SK-N-SH treated with all-trans-retinoic acid at 6 μM for 48 hours (cell line): ENCODE measurements around the gene C11orf65.

Source experiments
- ATAC-seq: fragments of 200-7000 bp; cut with Tn5 transposase; 3 replicates; pipeline ENCODE4 v1.9.1; 2020; ENCODE audit warnings: mild to moderate bottlenecking, moderate library complexity
- ARNTL ChIP-seq: fragments of 450-650 bp; formaldehyde crosslinking; IDR thresholded peaks from 2 replicates; pipeline ENCODE4 v1.5.0; 2020; ENCODE audit warnings: low read depth, mild to moderate bottlenecking, moderate library complexity, borderline replicate concordance
- CREB5 ChIP-seq: fragments of 250-450 bp; sonication (Bioruptor Pico); IDR thresholded peaks from 2 replicates; pipeline ENCODE4 v1.5.1; 2020; ENCODE audit warnings: low read depth, mild to moderate bottlenecking, moderate library complexity
- CSDC2 ChIP-seq: fragments of 250-450 bp; sonication (Bioruptor Pico); IDR thresholded peaks from 2 replicates; pipeline ENCODE4 v1.5.0; 2020; ENCODE audit warnings: mild to moderate bottlenecking, moderate library complexity
- CSRNP3 ChIP-seq: fragments of 250-450 bp; sonication (Bioruptor Pico); IDR thresholded peaks from 2 replicates; pipeline ENCODE4 v1.5.1; 2021; ENCODE audit warnings: mild to moderate bottlenecking, moderate library complexity
- ESRRG ChIP-seq: fragments of 250-450 bp; sonication (Bioruptor Pico); IDR thresholded peaks from 2 replicates; pipeline ENCODE4 v1.6.1; 2021; ENCODE audit warnings: mild to moderate bottlenecking
- GLIS3 ChIP-seq: fragments of 250-450 bp; sonication (Bioruptor Pico); IDR thresholded peaks from 2 replicates; pipeline ENCODE4 v1.5.0; 2020; ENCODE audit warnings: mild to moderate bottlenecking, moderate library complexity
- ISL1 ChIP-seq: fragments of 250-450 bp; sonication (Bioruptor Pico); IDR thresholded peaks from 2 replicates; pipeline ENCODE4 v2.1.2; 2022; ENCODE audit warnings: mild to moderate bottlenecking, moderate library complexity
- PATZ1 ChIP-seq: fragments of 250-450 bp; sonication (Bioruptor Pico); IDR thresholded peaks from 2 replicates; pipeline ENCODE4 v1.8.0; 2020; ENCODE audit warnings: mild to moderate bottlenecking, moderate library complexity, borderline replicate concordance
- POU6F1 ChIP-seq: fragments of 250-450 bp; sonication (Bioruptor Pico); IDR thresholded peaks from 2 replicates; pipeline ENCODE4 v1.8.0; 2021; ENCODE audit warnings: low read depth, mild to moderate bottlenecking, moderate library complexity, borderline replicate concordance
- PPARA ChIP-seq: fragments of 250-450 bp; sonication (Bioruptor Pico); IDR thresholded peaks from 2 replicates; pipeline ENCODE4 v1.5.0; 2020; ENCODE audit warnings: mild to moderate bottlenecking, borderline replicate concordance
- SNAI2 ChIP-seq: fragments of 250-450 bp; sonication (Bioruptor Pico); IDR thresholded peaks from 2 replicates; pipeline ENCODE4 v1.5.0; 2020; ENCODE audit warnings: mild to moderate bottlenecking, moderate library complexity
- TCF4 ChIP-seq: fragments of 250-450 bp; sonication (Bioruptor Pico); IDR thresholded peaks from 2 replicates; pipeline ENCODE4 v1.8.0; 2021; ENCODE audit warnings: mild to moderate bottlenecking, moderate library complexity, borderline replicate concordance
- TSHZ2 ChIP-seq: fragments of 250-450 bp; sonication (Bioruptor Pico); IDR thresholded peaks from 2 replicates; pipeline ENCODE4 v1.5.0; 2020; ENCODE audit warnings: mild to moderate bottlenecking, moderate library complexity
- ZC3H10 ChIP-seq: fragments of 250-450 bp; sonication (Bioruptor Pico); IDR thresholded peaks from 2 replicates; pipeline ENCODE4 v1.5.1; 2021; ENCODE audit warnings: mild to moderate bottlenecking, moderate library complexity
- ZFP3 ChIP-seq: fragments of 250-450 bp; sonication (Bioruptor Pico); IDR thresholded peaks from 2 replicates; pipeline ENCODE4 v1.5.0; 2020; ENCODE audit warnings: mild to moderate bottlenecking, moderate library complexity
- ZFP30 ChIP-seq: fragments of 450-650 bp; formaldehyde crosslinking; IDR thresholded peaks from 2 replicates; pipeline ENCODE4 v1.5.0; 2022; ENCODE audit warnings: mild to moderate bottlenecking, moderate library complexity
- ZNF565 ChIP-seq: fragments of 450-650 bp; formaldehyde crosslinking; conservative IDR thresholded peaks from 2 replicates; pipeline ENCODE4 v1.5.0; 2020; ENCODE audit warnings: low read depth, mild to moderate bottlenecking, moderate library complexity
- ZNF8 ChIP-seq: fragments of 450-650 bp; formaldehyde crosslinking; IDR thresholded peaks from 2 replicates; pipeline ENCODE4 v1.5.0; 2020; ENCODE audit warnings: mild to moderate bottlenecking, moderate library complexity

Gene C11orf65

GRCh38 chr11:108351468-108351867 lies 115.9 kb downstream of the C11orf65 start (continued):
- TF ChIP-seq TSHZ2 (CRISPR knock-in tag) (no peak), ZNF565 (CRISPR knock-in tag) (no peak), PPARA (CRISPR knock-in tag) (no peak), CSDC2 (CRISPR knock-in tag) (no peak), ISL1 (CRISPR knock-in tag) (no peak), TCF4 (CRISPR knock-in tag) (no peak), GLIS3 (CRISPR knock-in tag) (no peak)

- no peak for ATAC-seq
- TF ChIP-seq ZFP3 (CRISPR knock-in tag): no peak
- no peak for TF ChIP-seq PPARA (CRISPR knock-in tag)
- TF ChIP-seq PATZ1 (CRISPR knock-in tag): no peak
- no peak for TF ChIP-seq ARNTL
- no peak for TF ChIP-seq ZNF565 (CRISPR knock-in tag)
- no peak for TF ChIP-seq POU6F1 (CRISPR knock-in tag)
- no peak for TF ChIP-seq ESRRG
- no peak for TF ChIP-seq ISL1 (CRISPR knock-in tag)
- no peak for TF ChIP-seq CREB5 (CRISPR knock-in tag)
- TF ChIP-seq TCF4 (CRISPR knock-in tag): no peak
Measured at GRCh38 chr11:108346451-108346850, 120.9 kb downstream of the C11orf65 start.

- no peak for ATAC-seq
- TF ChIP-seq ZC3H10 (CRISPR knock-in tag) (no peak), GLIS3 (CRISPR knock-in tag) (no peak), CSDC2 (CRISPR knock-in tag) (no peak), SNAI2 (no peak), PATZ1 (CRISPR knock-in tag) (no peak), TCF4 (CRISPR knock-in tag) (no peak), ZFP30 (CRISPR knock-in tag) (no peak), CSRNP3 (CRISPR knock-in tag) (no peak), ZNF8 (CRISPR knock-in tag) (no peak), CREB5 (CRISPR knock-in tag) (no peak)
Measured at GRCh38 chr11:108345767-108346166, 121.6 kb downstream of the C11orf65 start.
